ENCODE results near the gene PHLDA2.

PHLDA2 gene

DNA sequence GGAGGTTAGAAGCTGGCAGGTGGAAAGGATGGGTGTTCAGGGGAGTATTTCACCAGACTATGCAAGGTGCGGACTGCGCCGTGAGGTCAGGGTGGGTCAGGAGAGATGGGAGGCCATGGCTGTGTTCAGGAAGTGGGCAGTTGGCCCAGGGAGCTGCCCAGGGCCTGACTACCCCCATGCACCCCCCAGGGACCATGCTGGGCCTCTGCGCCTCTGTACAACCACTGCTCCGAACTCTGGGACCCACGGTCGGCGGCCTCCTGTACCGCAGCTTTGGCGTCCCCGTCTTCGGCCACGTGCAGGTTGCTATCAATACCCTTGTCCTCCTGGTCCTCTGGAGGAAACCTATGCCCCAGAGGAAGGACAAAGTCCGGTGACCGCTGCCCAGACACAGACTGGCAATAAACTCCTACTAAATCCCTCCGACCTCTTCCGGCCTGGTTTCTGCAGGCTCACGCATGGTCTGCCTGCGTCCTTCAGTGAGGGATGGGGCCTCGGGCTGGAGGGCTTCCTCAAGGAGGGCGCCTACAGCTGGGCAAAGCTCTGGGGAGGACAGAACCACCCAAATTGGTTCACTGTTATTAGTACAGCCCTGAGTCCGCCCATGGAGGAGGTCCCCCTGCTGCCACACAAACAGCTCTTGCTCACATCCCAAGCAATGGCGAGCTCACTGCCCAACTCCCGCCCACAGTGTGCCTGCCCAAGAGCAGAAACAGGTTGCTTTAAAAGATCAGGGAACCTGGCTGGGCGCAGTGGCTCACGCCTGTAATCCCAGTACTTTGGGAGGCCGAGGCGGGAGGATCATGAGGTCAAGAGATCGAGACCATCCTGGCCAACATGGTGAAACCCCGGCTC lies 4.2 kb downstream of the PHLDA2 start:
- TF ChIP-seq, protein P1, sequence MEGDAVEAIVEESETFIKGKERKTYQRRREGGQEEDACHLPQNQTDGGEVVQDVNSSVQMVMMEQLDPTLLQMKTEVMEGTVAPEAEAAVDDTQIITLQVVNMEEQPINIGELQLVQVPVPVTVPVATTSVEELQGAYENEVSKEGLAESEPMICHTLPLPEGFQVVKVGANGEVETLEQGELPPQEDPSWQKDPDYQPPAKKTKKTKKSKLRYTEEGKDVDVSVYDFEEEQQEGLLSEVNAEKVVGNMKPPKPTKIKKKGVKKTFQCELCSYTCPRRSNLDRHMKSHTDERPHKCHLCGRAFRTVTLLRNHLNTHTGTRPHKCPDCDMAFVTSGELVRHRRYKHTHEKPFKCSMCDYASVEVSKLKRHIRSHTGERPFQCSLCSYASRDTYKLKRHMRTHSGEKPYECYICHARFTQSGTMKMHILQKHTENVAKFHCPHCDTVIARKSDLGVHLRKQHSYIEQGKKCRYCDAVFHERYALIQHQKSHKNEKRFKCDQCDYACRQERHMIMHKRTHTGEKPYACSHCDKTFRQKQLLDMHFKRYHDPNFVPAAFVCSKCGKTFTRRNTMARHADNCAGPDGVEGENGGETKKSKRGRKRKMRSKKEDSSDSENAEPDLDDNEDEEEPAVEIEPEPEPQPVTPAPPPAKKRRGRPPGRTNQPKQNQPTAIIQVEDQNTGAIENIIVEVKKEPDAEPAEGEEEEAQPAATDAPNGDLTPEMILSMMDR (IDR thresholded peaks at IDR 0.05; ENCODE audit: low read depth, low read length, missing control alignments): no peak
- Histone ChIP-seq H3K27ac (no peak overlapping the region), H3K4me3 (ENCODE audit: low read depth, low read length) (no peak overlapping the region), H3K27me3 (replicated peaks) (no peaks in the 10 kb centered on the region), H3K36me3 (replicated peaks) (no peaks in the 10 kb centered on the region)
- in situ Hi-C loops (cut with HindIII; ENCODE audit: low pct_ligation_motif_present, low sequenced_read_pairs): no loop called here
- DNase-seq: no peak

DNA sequence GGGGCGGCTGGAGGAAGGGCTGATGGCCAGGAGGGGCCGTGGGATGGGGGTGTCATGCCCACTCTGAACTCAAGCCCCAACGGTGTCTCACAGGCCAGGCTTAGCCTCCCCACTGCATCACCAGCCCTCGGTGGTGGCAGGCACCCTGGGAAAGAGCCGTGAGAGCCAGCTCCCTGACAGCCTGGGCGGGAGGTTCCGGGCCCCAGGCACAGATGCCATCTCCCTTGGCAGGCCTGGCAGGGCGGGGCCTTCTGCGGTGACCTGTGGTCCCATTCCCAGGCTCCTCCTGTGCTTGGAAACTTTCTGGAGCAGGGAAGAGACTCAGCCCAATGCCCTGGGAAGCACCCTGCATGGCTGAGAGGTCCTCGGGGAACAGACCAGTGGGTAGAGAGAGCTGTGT lies 4.8 kb downstream of the PHLDA2 start:
- no peak for DNase-seq
- Histone ChIP-seq H3K4me3 (ENCODE audit: low read depth, low read length) (no peak overlapping the region), H3K27ac (no peak overlapping the region), H3K27me3 (replicated peaks) (no peaks in the 10 kb centered on the region), H3K36me3 (replicated peaks) (no peaks in the 10 kb centered on the region)
- TF ChIP-seq, protein P1 (IDR thresholded peaks at IDR 0.05; ENCODE audit: low read depth, low read length, missing control alignments): no peak
- in situ Hi-C loops (cut with HindIII; ENCODE audit: low pct_ligation_motif_present, low sequenced_read_pairs): no loop called here

DNA sequence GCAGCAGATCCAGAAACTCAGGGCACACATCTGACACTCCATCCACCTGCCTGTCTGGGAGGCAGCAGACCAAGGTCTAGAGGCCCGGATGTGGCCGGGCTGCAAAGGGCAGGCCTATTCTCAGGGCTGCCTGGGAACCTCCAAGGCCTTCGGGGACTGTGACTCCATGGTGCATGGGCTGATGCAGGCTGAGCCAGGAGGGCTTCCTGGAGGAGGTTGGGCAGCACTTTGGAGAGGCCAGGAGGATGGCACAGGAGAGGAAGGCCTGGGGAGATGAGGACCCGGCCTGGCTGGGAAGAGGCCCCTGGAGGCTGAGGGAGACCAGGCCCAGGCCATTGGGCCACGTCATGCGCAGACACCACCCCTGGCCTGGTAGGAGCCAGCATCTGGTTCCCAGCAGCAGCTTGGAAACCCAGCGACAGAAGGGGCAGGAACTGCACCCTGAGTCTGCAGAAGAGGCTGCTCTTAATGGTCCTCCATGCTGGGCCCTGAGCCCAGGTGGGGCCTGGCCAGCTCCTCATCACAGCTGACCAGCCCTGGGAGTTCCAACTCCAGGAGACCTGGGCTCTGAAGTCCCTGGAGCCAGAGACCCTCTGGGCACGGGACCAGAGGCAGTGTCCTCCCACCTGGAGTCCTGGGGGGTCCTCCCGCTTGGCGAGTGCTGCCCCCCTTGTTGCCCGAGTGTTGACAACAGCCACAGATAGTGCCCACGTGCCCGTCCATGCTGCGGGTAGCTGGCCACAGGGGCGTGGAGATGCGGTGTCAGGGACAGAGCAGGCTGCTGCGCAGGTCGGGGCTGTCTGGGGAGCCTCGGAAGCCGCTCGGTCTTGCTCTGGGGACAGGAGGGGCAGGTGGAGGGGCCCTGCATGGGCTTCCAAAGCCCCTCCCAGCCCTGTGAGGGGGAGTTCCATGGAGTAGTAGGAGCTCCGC lies 5.5 kb downstream of the PHLDA2 start:
- H3K27me3 ChIP-seq (replicated peaks): no peaks in the 10 kb centered on the region
- H3K36me3 ChIP-seq (replicated peaks): no peaks in the 10 kb centered on the region
- in situ Hi-C loops (cut with HindIII; ENCODE audit: low pct_ligation_motif_present, low sequenced_read_pairs): no loop called here
- DNase-seq: no peak
- TF ChIP-seq, protein P1 (IDR thresholded peaks at IDR 0.05; ENCODE audit: low read depth, low read length, missing control alignments): no peak
- no peak overlapping the region for H3K4me3 ChIP-seq (ENCODE audit: low read depth, low read length)
- H3K27ac ChIP-seq: no peak overlapping the region

DNA sequence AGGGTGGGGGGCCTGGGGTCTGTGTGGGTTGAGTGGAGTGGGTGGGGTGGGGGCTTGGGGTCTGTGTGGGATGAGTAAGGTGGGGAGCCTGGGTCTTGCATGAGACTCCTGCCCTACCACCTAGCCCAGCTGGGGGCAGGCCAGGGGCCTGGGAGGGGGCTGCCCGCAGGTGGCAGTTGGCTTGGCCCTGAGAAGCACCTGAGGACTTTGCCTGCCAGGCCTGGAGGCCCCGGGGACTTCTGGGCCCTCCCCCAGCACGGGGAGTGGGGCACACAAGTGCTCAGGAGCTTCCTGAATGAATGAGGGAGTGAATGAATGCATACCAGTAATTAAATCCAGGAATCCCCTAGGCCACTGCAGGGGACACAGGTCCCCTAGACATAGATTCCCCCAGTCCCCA lies 6.6 kb downstream of the PHLDA2 start:
- no peak overlapping the region for H3K4me3 ChIP-seq (ENCODE audit: low read depth, low read length)
- in situ Hi-C loops (cut with HindIII; ENCODE audit: low pct_ligation_motif_present, low sequenced_read_pairs): no loop called here
- TF ChIP-seq, protein P1 (IDR thresholded peaks at IDR 0.05; ENCODE audit: low read depth, low read length, missing control alignments): no peak
- H3K27me3 ChIP-seq (replicated peaks): no peaks in the 10 kb centered on the region
- DNase-seq: no peak
- H3K27ac ChIP-seq: no peak overlapping the region
- H3K36me3 ChIP-seq (replicated peaks): no peaks in the 10 kb centered on the region

DNA sequence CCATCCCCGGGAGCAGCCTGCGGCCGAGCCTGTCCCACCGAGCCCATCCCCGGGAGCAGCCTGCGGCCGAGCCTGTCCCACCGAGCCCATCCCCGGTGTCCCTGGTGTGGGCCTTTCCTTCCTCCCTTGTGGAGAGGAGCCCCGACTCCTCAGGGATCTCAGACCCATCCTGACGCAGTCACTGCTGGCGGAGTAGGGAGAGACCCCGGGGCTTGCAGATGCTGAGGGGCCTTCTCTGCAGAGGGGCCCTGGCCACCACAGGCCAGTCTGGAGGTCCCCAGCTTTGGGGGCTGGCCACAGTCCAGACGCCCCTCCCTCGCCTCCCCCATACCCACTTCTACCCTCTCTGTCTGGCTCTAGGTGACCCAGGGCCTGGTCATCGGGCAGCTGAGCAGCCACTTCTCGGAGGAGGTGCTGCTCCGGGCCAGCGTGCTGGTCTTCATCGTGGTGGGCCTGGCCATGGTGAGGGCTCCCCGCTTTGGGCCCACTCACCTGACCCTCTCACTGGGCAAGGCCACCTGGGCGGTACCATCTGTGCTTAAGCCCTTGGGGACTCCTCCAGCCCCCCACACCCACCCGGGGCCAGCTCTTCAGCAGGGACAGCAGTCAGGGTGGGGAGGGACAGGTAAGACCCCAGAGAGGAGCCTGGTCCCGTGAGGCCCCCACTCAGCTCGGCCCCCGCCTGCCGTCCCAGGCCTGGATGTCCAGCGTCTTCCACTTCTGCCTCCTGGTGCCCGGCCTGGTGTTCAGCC lies 7.3 kb downstream of the PHLDA2 start:
- no peaks in the 10 kb centered on the region for H3K36me3 ChIP-seq (replicated peaks)
- H3K27ac ChIP-seq: no peak overlapping the region
- H3K4me3 ChIP-seq (ENCODE audit: low read depth, low read length): no peak overlapping the region
- in situ Hi-C loops (cut with HindIII; ENCODE audit: low pct_ligation_motif_present, low sequenced_read_pairs): no loop called here
- no peak for DNase-seq
- no peaks in the 10 kb centered on the region for H3K27me3 ChIP-seq (replicated peaks)
- TF ChIP-seq, protein P1 (IDR thresholded peaks at IDR 0.05; ENCODE audit: low read depth, low read length, missing control alignments): no peak

Data from brain microvascular endothelial cell (primary cell).